ENCODE data around the gene CFAP99.

DNA sequence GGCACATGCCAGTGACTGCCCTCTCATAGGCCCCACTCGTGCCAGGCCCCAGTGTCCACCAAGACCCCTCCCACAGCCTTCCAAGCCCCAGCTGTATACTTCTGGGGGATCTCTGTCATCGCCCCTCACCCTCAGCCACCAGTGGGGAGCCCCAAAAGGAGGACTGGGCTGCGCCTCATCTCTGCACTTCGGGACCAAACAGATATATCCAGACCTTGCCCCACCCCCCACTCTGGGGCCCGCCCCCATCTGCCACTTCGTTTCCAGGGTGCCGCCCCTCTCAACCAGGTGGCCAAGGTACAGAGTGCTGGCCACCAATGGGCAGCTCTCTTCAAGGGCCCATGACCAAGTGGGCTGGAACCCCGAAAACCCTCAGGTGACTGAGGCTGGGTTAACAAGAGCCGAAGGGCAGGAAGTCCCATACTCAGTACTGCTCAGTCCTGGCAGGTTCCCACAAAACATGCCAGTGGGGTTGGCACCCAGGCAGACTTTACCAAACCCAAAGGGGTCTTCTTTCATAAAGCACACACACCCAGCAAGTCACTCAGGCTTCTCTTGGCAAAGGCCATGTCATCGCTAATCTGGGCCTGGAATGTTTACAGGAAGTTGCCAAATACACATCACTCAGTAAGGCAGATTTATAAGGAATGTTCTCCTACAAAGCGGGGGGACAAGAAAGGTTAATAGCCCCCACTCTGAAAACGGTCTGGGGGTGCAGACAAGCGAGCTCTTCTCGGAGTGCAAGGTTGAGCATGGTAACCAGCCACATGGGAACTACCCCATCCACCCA lies 4.7 kb upstream of the CFAP99 start:
- TF ChIP-seq, protein P1, sequence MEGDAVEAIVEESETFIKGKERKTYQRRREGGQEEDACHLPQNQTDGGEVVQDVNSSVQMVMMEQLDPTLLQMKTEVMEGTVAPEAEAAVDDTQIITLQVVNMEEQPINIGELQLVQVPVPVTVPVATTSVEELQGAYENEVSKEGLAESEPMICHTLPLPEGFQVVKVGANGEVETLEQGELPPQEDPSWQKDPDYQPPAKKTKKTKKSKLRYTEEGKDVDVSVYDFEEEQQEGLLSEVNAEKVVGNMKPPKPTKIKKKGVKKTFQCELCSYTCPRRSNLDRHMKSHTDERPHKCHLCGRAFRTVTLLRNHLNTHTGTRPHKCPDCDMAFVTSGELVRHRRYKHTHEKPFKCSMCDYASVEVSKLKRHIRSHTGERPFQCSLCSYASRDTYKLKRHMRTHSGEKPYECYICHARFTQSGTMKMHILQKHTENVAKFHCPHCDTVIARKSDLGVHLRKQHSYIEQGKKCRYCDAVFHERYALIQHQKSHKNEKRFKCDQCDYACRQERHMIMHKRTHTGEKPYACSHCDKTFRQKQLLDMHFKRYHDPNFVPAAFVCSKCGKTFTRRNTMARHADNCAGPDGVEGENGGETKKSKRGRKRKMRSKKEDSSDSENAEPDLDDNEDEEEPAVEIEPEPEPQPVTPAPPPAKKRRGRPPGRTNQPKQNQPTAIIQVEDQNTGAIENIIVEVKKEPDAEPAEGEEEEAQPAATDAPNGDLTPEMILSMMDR (conservative IDR thresholded peaks at IDR 0.05 in 1 of 2, IDR thresholded peaks at IDR 0.05 in 1 of 2; ENCODE audit: low read depth in 1 of 2, low read length in 2 of 2): no peak
- no peak for TF ChIP-seq EZH2 (IDR thresholded peaks at IDR 0.05; ENCODE audit: low read length, missing control alignments)

Data from fibroblast of lung (primary cell).